GM21528 (cell line): ENCODE results near the gene RPH3AL.
"Not testable (repeated sequence)": the region's sequence is repeated elsewhere in the genome, so short reads cannot be mapped to it uniquely, and the experiment has no call there.

Experiments
- ATAC-seq: cut with Tn5 transposase; IDR thresholded peaks from one replicate; pipeline ENCODE4 v1.9.1; 2021; ENCODE audit warnings: mild to moderate bottlenecking, moderate library complexity; ENCODE audit not compliant: unreplicated experiment, low FRiP score

The RPH3AL gene

GRCh38 chr17:231191-231965, 121.2 kb downstream of the RPH3AL start:
- no peak for ATAC-seq

- ATAC-seq: no peak
Measured at GRCh38 chr17:230395-230770, 122.2 kb downstream of the RPH3AL start.

GRCh38 chr17:229709-230394, 122.8 kb downstream of the RPH3AL start:
- no peak for ATAC-seq

GRCh38 chr17:228951-229708, 123.5 kb downstream of the RPH3AL start:
- ATAC-seq: no peak

- ATAC-seq: no peak
Measured at GRCh38 chr17:227946-228615, 124.5 kb downstream of the RPH3AL start.

- no peak for ATAC-seq
Measured at GRCh38 chr17:227078-227945, 125.3 kb downstream of the RPH3AL start.

GRCh38 chr17:226108-227077, 126.2 kb downstream of the RPH3AL start:
- no peak for ATAC-seq

- ATAC-seq: no peak
Measured at GRCh38 chr17:225551-225950, 127.1 kb downstream of the RPH3AL start.

GRCh38 chr17:224576-224975, 128.0 kb downstream of the RPH3AL start:
- ATAC-seq: not testable (repeated sequence)

- ATAC-seq: no peak
Measured at GRCh38 chr17:223723-224471, 128.7 kb downstream of the RPH3AL start.

GRCh38 chr17:222172-222571, 130.4 kb downstream of the RPH3AL start:
- ATAC-seq: no peak

- no peak for ATAC-seq
Measured at GRCh38 chr17:219696-220095, 132.9 kb downstream of the RPH3AL start.

GRCh38 chr17:218432-219110, 134.0 kb downstream of the RPH3AL start:
- no peak for ATAC-seq

- ATAC-seq: no peak
Measured at GRCh38 chr17:216625-217024, 136.0 kb downstream of the RPH3AL start.

GRCh38 chr17:215563-216478, 136.8 kb downstream of the RPH3AL start:
- ATAC-seq: not testable (repeated sequence)

GRCh38 chr17:214881-215331, 137.7 kb downstream of the RPH3AL start:
- ATAC-seq: no peak
